ENCODE results near the gene FXYD4.

DNA sequence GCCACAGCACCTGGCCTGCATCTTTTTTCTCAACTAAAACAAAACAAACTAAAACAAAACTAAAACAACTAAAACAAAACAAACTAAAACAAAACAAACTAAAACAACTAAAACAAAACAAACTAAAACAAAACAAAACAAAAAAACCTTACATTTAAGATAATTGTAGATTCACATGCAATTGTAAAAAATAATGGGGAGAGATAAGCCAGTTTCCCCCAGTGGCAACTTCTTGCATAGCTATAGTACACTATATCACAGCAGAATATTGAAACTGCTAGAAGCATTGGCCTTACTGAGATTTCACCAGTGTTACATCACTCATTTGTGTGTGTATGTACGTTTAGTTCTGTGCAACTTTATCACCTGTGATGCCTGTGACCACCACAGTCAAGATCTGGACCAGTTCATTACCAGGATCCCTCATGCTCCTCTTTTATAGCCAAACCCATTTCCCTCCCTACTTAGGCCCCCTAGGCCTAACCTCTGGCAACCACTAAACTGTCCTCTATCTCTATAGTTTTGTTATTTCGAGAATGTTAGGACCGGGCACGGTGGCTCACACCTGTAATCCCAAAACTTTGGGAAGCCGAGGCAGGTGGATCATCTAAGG lies 9.3 kb downstream of the FXYD4 start:
- TF ChIP-seq EP300 (IDR thresholded peaks at IDR 0.05; ENCODE audit: borderline replicate concordance) (no peak), YY1 (IDR thresholded peaks at IDR 0.05; ENCODE audit: low read depth) (no peak), NFIC (IDR thresholded peaks at IDR 0.05) (no peak), EGR1 (IDR thresholded peaks at IDR 0.05) (no peak), FOXM1 (IDR thresholded peaks at IDR 0.05; ENCODE audit: borderline replicate concordance, low read depth) (no peak), RAD21 (IDR thresholded peaks at IDR 0.05; ENCODE audit: low read depth) (no peak)
- TF ChIP-seq, protein P1, sequence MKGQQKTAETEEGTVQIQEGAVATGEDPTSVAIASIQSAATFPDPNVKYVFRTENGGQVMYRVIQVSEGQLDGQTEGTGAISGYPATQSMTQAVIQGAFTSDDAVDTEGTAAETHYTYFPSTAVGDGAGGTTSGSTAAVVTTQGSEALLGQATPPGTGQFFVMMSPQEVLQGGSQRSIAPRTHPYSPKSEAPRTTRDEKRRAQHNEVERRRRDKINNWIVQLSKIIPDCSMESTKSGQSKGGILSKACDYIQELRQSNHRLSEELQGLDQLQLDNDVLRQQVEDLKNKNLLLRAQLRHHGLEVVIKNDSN (IDR thresholded peaks at IDR 0.05), result no peak
- TF ChIP-seq, protein P2, sequence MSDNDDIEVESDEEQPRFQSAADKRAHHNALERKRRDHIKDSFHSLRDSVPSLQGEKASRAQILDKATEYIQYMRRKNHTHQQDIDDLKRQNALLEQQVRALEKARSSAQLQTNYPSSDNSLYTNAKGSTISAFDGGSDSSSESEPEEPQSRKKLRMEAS (IDR thresholded peaks at IDR 0.05), result no peak
- TF ChIP-seq, protein P3, sequence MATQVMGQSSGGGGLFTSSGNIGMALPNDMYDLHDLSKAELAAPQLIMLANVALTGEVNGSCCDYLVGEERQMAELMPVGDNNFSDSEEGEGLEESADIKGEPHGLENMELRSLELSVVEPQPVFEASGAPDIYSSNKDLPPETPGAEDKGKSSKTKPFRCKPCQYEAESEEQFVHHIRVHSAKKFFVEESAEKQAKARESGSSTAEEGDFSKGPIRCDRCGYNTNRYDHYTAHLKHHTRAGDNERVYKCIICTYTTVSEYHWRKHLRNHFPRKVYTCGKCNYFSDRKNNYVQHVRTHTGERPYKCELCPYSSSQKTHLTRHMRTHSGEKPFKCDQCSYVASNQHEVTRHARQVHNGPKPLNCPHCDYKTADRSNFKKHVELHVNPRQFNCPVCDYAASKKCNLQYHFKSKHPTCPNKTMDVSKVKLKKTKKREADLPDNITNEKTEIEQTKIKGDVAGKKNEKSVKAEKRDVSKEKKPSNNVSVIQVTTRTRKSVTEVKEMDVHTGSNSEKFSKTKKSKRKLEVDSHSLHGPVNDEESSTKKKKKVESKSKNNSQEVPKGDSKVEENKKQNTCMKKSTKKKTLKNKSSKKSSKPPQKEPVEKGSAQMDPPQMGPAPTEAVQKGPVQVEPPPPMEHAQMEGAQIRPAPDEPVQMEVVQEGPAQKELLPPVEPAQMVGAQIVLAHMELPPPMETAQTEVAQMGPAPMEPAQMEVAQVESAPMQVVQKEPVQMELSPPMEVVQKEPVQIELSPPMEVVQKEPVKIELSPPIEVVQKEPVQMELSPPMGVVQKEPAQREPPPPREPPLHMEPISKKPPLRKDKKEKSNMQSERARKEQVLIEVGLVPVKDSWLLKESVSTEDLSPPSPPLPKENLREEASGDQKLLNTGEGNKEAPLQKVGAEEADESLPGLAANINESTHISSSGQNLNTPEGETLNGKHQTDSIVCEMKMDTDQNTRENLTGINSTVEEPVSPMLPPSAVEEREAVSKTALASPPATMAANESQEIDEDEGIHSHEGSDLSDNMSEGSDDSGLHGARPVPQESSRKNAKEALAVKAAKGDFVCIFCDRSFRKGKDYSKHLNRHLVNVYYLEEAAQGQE (IDR thresholded peaks at IDR 0.05; ENCODE audit: low read depth), result no peak

Measured in Ishikawa (cell line).